GM19043 (cell line): ENCODE data around the gene JUP.

Experiments
- ATAC-seq: cut with Tn5 transposase; IDR thresholded peaks from one replicate; pipeline ENCODE4 v1.9.1; 2021; ENCODE audit warnings: low read depth; ENCODE audit not compliant: unreplicated experiment

The JUP gene

GRCh38 chr17:41810659-41811548 is 24.4 kb upstream of the JUP start:
- ATAC-seq, result no peak

DNA sequence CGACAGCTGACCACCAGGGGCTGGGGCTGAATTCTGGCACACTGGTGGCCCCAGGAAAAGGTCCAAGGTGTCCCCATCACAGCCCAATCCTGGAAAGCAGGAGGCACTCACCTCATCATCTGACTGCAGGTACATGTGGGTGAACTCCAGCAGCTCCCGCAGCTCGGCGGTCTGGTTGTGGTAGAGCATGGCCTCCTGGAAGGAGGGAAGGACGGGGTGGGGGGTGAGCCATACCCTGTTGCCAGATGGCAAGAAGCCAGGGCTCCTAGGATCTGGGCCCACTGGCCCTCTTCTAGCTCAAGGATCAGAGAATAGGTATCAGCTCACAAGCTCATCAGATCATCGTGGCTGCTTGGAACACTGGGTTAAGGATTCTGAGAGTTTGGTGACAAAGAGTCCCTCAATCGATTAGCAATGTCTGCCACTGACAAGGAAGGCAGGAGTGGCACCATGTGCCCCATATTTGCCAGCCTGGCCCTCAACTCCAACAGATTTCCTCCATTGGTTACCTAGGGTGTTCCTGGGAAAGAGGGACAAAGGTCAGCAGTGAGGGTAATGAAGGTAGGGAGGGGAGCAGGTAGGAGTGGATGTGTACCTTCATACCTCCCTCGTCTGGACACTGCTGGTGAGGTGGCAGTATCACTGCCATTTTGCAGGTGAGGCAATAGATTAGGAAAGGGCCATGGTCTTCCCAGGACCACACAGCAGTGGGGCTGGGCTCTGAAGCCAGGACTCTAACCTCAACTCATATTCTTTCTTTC is 20.4 kb upstream of the JUP start:
- ATAC-seq, result no peak

DNA sequence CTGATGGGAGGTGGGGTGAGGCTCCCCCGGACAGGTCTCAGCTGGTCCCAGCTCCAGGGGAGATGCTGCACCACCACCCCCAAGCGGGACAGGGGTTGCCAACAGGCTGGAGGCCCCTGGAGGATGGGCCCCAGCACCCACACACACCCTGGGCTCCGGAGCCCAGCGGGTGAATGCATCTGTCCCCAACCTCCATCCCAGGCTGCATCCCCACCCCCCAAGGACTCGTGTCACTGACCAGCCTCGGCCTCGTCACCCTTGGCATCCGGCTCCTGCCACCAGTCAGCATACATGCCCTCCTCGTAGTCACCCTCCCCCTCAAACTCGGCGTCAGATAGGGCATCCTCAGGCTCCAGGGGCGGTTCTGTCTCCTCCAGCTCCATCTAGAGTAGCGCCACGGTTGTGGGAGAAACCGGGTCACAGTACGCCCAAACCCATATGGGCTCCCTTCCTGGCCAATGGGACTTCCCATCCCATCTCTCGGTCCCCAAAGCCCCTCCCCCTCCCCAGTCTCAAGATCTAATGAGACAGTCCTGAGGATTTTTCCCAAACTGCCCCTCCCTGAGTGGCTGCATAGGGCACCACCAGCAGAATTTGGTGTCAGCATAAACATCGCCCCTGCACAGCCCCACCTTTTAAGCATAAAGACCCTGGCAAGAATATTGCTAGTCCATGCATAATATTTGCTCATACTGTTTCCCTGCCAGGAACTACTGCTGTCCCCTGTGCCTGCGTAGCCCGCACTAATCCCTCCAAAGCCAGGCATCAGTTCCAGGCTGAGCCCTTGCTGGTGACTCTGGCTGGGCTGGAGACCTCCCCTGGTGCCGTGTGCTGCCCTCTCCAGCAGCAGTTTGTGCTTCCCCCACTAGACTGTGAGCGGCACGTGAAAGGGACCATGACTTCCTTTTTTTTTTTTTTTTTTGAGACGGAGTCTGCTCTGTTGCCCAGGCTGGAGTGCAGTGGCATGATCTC is 16.8 kb upstream of the JUP start:
- no peak for ATAC-seq

DNA sequence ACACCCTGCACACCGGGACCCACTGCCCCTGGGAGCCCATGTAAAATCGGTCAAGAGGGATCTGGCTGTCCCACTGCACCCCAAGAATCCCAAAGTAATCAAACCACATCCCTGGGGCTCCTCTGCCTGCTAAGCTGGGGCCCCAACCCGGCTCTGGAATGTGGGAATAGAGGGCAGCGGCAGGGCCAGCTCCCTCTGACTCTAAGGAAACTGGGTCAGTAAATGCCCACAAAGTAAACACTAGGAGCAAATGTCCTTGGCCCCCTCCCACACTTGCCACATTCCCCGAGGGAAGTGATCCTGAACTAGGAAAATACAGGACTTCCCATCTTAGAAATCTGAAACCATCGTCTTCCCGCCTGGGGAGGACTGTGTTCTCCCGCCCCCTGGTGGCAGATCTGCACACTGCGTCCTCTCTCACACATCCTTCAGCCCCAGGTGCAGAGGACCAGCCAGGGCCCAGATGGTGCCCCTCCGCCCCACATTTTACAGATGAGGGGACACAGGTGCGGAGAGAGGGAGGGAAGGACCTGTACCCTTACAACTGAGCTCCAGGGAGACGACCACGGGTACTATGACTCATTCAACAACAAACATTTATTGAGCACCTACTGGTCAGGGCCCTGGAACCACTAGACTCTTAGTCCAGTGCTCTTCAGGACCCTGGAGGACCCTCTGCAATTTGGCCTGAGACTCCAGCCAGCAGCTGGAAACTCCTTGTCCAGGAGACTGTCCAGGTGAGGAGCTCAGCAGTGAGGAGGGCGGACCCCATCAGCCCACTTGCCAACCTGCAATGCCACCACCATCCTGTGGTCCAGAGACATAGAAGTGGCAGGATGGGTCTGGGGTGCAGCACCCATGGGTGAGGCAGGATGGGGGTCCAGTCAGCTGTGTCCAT is 15.1 kb upstream of the JUP start:
- no peak for ATAC-seq

DNA sequence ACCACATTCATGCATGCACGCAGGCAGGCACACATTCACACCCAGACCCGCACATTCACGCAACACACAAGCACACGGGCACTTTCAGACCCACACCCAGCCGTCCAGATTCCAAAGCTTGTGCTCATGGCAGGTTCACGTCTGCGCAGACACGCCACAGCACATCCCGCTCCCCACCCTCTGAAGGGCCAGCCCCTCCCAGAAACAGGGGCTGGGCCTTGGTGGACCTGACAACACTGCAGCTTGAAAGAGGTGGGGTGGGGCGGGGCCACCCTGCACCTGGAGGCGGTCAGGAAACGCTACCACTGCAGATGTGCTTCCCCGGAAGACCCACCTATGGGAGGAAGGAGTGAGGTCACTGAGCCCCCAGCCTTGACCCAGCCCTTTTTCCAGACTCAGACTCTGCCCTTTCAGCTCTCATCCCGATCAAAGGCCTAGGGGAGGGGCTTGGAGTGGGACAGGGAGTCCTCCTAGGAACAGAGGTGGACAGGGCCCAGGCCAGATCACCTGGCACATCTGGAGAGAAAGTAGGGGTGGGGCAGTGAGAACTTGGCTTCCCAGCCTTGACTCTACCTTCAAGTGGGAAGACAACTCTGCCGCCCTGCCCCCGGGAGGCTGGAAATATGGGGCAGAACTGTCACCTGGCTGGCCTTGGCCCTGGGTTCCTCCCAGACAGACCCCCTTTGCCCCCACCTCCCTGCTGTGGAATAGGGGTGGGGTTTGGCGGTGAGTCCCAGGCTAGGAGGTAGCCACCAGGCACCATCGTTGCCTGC is 14.3 kb upstream of the JUP start:
- no peak for ATAC-seq

DNA sequence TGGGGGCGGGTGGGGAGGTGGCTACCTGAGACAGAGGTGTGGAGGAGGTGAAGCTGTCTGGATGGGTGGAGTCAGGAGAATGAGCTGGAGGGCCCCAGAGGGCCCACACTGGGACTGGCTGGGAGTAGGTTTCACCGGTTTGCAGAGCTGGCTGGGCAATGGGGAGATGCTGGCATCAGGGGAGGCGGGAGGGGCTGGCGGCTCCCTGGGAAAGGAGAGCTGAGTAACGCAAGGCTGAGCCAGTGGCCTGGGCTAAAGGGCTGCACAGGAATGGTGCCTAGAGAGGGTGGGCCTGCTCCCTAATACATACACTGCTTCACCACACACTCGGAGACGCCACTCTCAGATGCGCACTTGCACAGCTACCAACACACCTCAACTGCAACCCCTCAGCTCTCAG is 12.9 kb upstream of the JUP start:
- ATAC-seq, result no peak

- no peak for ATAC-seq
These were observed 10.9 kb upstream of the JUP start for GRCh38 chr17:41797377-41797776.

DNA sequence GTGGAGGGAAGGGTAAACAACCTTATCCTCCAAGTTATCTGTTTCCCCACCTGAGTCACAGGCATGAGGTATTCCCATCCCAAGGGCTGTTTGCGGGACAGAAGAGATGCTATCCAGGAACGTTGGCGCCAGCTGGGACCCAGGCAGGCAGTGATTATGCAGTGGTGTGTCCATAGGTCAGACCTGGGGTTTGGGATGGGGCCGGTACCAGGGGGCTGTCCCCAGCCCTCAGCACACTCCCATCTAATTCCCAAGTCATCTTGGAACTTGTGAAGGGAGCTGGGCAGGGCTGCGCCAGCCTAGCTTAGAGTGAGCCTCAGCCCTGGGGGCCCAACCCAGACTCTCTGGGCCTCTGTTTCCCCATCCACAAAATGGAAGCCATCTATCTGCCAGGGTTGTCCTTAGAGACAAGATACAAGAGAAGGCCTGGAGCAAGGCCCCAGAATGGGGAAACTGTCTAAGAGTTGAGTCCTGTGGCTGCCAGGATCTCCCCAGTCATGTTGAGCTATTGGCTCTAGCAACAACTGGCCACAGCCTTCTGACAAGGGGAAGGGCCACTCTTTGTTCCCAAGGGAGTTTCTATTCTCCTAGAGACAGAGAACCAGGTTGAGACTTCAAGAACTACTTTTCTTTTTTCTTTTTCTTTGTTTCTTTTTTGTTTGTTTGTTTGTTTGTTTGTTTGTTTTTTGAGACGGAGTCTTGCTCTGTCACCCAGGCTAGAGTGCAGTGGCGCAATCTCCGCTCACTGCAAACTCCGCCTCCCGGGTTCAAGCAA is 9.8 kb upstream of the JUP start:
- no peak for ATAC-seq

- no peak for ATAC-seq
These were observed 8.0 kb upstream of the JUP start for GRCh38 chr17:41794540-41794975.

GRCh38 chr17:41793784-41794539 is 7.5 kb upstream of the JUP start:
- ATAC-seq, result no peak

DNA sequence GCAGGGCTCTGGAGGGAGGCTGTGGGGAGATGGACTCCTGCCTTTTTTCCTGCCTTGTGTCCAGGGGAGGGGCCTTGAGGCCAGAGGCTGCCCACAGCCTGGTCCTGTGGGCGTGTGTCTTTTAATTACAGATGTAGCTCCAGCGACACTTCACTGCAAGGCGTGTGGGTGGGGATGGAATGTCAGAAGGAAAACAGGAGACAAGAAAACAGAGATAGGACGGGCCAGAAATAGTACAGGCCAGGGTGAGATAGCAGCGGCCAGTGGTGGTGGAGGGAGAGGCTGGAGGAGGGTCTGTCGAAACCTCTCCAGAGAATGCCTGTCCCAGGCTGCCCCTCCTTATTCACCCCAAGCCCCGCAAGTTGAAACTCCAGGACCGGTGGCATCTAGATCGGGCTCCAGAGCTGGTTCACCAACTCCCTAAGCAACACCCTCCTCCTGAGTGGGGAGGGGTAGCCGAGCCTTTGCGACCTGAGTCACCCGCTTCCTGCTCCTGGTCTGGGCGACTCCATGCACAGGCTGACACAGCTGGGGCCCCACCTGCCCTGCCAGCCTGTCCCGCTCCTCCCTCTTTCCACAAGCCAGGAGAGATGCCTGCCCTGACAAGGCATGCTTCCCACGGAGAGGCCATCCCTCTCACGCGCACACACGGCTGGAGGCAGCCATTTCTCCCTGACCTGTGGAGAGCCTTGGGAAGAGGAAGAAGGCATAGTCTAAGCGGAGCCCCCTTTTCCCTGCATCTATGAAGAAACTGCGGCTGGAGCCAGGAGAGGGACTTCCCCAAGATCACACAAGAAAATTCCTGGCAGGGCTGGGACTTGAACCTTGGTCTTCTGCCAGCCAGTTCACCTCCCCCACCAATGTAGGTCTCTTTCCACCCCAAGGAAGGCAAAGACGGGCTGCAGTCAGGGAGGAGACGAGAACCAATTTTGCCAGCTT is 6.6 kb upstream of the JUP start:
- no peak for ATAC-seq

DNA sequence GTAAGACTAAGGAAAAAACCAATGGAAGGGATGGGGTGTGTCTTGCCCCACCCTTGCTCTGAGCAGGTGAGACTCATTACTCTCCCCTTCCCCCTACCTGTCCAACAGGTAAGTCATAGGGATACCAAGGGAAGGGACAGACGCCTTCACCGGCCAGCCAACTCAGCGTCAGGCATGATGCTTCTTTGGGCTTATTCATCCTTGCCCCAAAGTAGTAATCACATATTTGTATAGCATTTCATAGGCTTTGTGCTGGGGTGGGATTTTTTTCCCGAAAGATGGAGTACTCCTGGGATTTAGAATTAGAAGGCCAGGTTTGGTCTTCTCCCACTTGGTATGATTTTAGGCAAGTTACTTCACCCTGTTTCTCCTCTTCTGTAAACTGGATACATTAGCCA is 509 bp upstream of the JUP start:
- no peak for ATAC-seq

- ATAC-seq, result no peak
These were observed 668 bp downstream of the JUP start for GRCh38 chr17:41785859-41786226.

DNA sequence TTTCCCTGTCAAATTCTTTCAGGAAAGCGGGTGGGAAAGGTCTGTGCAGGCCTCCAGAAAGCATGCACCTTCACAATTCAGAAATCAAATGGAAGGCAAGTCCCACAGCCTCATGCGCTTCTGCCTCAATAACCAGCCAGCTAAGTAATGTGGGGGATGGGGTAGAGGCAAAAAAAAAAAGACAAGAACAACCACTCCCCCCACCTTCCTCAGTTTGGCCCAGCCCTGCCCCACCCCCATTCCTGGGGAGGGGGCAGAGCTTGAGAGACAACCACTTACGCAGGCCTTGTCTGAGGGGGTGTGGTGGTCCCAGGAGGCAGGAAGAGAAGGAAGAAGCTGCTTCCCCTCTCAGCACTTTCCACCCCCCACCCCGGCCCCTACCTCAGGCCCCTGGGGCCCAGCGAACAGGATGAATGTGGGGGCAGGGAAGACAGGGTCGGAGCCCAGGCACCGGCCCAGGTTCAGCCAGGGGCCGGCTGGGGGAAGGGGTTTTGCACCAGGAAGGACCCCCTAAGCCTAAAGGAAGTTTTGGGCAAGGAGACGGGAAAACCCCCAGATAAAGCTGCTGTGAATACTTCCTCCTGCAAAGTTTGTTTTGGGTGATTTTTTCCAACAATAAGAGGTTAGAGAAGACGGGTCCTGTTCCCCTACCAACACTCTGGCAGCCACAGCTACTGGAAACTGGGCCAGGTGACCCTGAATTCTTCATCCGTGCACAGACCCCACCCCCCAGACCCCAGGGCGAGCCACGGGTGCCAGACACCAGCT is 1.2 kb downstream of the JUP start:
- no peak for ATAC-seq

DNA sequence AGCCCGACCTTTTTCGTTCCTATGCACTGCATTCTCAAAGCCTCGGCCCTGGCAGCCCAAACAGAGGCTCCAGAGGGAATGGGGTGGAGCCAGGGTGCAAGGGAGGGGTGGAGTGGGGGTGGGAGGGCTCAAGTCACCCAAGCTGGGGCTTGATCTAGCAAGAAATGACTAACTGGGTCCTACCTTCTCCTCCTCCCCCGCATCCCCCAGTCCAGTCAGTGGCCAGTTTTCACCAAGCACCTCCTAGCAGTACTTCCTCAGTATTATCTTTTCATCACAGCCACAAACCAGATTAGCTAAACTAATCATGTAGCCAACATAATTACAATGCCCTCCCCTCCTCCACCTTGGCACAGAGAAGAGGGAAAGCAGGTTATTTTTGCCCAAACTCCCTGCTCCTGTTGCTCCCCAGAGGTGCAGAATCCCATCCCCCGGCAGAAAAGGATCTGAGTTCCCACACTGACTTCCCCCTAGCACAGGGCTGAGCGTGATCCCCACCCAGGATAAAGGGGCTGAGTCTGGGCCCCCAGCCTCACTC is 2.2 kb downstream of the JUP start:
- no peak for ATAC-seq
